ENCODE measurements around the gene ZNF846.
"Not testable (repeated sequence)": the region's sequence is repeated elsewhere in the genome, so short reads cannot be mapped to it uniquely, and the experiment has no call there.

ZNF846 gene

DNA sequence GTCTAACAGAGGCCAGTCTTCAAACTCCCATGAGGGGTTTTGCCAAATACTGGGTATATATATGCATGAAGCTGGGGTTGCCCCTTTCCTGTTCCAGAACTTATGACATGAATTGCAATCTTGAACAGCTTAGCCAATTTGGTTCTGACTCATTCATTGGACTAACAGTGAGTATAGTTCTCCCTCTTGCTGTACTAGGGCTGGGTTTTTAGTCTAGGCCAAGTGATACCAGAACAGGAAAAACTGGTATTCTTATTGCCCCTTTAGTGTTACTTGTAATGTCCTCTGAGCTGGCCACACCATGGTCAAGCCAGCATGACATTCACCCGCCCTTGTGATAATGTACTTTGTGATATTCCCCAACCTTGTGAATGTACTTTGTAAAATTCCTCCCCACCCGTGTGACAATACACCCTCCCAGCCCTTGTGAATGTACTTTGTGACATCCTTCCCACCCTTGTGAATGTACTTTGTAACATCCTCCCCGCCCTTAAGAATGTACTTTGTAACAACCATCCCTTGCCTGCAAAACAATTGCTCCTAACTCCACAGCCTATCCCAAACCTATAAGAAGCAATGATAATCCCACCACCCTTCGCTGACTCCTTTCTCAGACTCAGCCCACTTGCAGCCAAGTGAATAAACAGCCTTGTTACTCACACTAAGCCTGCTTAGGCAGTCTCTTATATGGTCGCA, 26.9 kb downstream of the ZNF846 start:
- Histone ChIP-seq H3K4me3 (ENCODE audit: low read depth, low read length) (no peak overlapping the region), H3K27ac (ENCODE audit: extremely low read depth, low read depth, low read length) (no peak overlapping the region), H3K36me3 (ENCODE audit: control insufficient read depth in 2 of 2, insufficient read depth in 1 of 2, low read length in 2 of 2) (no peaks in the 10 kb centered on the region), H3K4me1 (ENCODE audit: control insufficient read depth, insufficient read depth, low read length) (no peaks in the 10 kb centered on the region), H3K9me3 (ENCODE audit: control insufficient read depth, insufficient read depth, low read depth, low read length) (no peaks in the 10 kb centered on the region)
- TF ChIP-seq ZNF140 (tag by site-specific recombination; IDR thresholded peaks at IDR 0.05): no peak
- TF ChIP-seq GLI2 (tag by site-specific recombination; IDR thresholded peaks at IDR 0.05; ENCODE audit: borderline replicate concordance, low read depth): no peak
- no peak for TF ChIP-seq ZNF654 (tag by site-specific recombination; IDR thresholded peaks at IDR 0.05; ENCODE audit: low read depth)
- no peak for TF ChIP-seq KLF7 (tag by site-specific recombination; IDR thresholded peaks at IDR 0.05; ENCODE audit: borderline replicate concordance)
- no peak for TF ChIP-seq ZNF132 (tag by site-specific recombination; IDR thresholded peaks at IDR 0.05; ENCODE audit: borderline replicate concordance)
- TF ChIP-seq IKZF3 (tag by site-specific recombination; IDR thresholded peaks at IDR 0.05): no peak
- ChIA-PET CTCF (no interaction called here), POLR2A (no interaction called here)

DNA sequence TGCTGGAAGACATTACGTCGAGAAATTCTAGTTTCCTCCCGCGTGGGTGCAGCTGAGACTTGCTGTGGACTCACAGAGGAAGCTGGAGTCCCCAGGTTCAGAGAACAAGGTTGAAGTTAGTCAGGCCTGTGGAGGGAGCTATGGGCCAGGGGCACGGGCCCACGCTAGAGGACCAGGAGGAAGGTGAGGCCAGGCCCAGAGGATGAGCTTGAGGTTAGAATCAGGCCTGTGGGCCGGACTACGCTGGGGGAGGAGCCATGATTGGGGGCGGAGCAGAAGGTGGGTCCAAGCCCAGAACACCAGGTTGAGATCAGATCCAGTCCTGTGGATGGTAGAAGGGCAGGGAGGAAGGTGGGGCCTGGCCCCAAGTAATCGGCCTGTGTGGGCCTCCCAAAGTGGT, 32.6 kb downstream of the ZNF846 start:
- TF ChIP-seq GFI1B (tag by site-specific recombination; IDR thresholded peaks at IDR 0.05) (no peak), SP7 (tag by site-specific recombination; IDR thresholded peaks at IDR 0.05) (no peak), ZSCAN30 (tag by site-specific recombination; IDR thresholded peaks at IDR 0.05) (no peak), BCL11A (tag by site-specific recombination; IDR thresholded peaks at IDR 0.05; ENCODE audit: low read depth) (no peak), ZNF449 (tag by site-specific recombination; IDR thresholded peaks at IDR 0.05) (no peak), ZBTB10 (tag by site-specific recombination; IDR thresholded peaks at IDR 0.05) (no peak), ZNF274 (IDR thresholded peaks at IDR 0.05; ENCODE audit: low read length) (no peak), ZNF274 (tag by site-specific recombination; IDR thresholded peaks at IDR 0.05; ENCODE audit: borderline replicate concordance) (no peak), ZNF514 (tag by site-specific recombination; IDR thresholded peaks at IDR 0.05) (no peak), ZNF585B (tag by site-specific recombination; IDR thresholded peaks at IDR 0.05) (no peak), ZNF423 (tag by site-specific recombination; IDR thresholded peaks at IDR 0.05) (no peak)
- CTCF ChIA-PET: interaction anchor here (0.8 kb wide), 1 partner anchor 225 kb away, joined by 3 read pairs; no protein-coding TSS in a partner anchor
- Histone ChIP-seq H3K4me3 (ENCODE audit: low read depth, low read length) (no peak overlapping the region), H3K36me3 (ENCODE audit: control insufficient read depth in 2 of 2, insufficient read depth in 1 of 2, low read length in 2 of 2) (no peaks in the 10 kb centered on the region), H3K4me1 (ENCODE audit: control insufficient read depth, insufficient read depth, low read length) (no peaks in the 10 kb centered on the region), H3K27ac (ENCODE audit: extremely low read depth, low read depth, low read length) (no peak overlapping the region), H3K9me3 (ENCODE audit: control insufficient read depth, insufficient read depth, low read depth, low read length) (no peaks in the 10 kb centered on the region)
- POLR2A ChIA-PET: no interaction called here

DNA sequence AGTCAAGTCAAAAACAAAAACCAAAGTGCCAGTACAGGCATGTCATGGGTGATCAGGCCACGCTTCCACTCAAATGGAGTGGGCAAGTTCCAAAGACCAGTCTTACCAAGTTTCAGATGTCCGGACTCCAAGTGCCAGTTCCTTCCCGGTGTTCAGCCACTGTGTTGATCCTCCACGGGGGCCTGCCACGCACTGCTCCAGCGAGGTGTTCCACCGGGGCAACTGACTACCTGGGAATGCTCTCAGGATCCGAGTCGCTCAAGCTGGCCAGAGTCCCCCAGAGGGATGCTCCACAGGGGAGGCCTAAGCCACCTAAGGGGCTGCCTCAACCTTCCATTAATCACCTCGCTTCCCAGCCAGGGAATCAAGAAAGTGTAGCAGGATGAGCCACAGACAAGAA, 38.5 kb downstream of the ZNF846 start:
- CTCF ChIA-PET; H3K4me1 ChIP-seq (ENCODE audit: control insufficient read depth, insufficient read depth, low read length); H3K9me3 ChIP-seq (ENCODE audit: control insufficient read depth, insufficient read depth, low read depth, low read length); H3K27ac ChIP-seq (ENCODE audit: extremely low read depth, low read depth, low read length); H3K4me3 ChIP-seq (ENCODE audit: low read depth, low read length); H3K36me3 ChIP-seq (ENCODE audit: control insufficient read depth in 2 of 2, insufficient read depth in 1 of 2, low read length in 2 of 2); POLR2A ChIA-PET: not testable (repeated sequence)
